NK-92 treated with Interleukin-12 subunit alpha and Interleukin-12 subunit beta, amount 100 ng/mL, for 24 hours (cell line): ENCODE measurements around the gene PDZRN3.

Source experiments
- DNase-seq: peaks from one replicate; lab custom pipeline; 2025; lab: John Stamatoyannopoulos, UW

Gene PDZRN3

DNA sequence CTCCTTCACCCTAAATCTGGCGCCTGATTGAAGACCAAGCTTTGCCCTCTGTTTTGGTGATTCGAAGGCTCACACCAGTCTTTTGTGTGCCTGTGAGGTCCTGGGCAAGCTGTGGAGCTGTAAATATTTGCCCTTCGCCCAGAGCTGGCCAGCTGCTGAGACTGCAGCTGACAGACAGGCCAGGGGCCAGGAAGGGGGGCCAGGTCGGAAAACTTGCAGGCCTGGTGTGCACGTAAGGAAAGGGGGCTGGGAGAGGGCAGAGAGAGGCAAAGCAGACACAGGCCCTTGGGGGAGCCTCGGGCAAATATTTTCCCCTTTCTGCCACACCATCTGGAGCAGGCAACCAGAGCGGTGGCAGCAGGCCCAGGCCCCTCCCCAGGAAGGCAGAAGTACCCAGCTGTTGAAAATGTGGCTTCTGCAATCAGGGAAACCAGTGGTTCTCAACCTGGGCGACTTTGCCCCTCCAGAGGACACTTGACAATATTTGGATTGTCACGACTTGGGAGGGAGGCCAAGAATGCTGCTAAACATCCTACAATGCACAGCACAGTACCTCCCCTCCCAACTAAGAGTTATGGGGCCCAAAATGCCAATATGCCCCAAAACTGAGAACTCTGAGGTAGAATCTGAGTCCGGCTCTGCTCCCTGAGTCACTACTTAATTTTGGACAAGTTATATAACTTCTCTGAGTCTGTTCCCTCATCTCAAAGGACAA is 2.5 kb downstream of the PDZRN3 start:
- DNase-seq = no peak

DNA sequence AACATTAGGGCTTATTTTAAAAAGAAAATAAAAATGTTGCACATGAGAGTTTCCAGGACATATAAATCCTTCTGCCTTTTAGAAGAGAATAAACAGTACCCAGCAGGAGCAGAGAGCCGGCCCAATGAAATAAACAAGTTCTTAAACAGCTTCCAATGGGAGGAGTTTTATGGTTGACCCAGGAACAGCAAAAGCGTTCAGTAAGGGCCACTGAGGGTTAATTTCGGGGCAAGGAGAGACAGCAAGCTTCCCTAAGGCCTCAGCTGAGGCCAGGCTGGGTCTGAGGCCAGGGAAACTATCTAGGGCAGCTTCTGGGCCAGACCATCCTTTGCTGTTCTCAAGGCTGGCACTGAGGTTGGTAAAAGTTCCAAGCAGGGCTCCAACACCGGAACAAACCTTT is 3.4 kb downstream of the PDZRN3 start:
- no peak for DNase-seq

DNA sequence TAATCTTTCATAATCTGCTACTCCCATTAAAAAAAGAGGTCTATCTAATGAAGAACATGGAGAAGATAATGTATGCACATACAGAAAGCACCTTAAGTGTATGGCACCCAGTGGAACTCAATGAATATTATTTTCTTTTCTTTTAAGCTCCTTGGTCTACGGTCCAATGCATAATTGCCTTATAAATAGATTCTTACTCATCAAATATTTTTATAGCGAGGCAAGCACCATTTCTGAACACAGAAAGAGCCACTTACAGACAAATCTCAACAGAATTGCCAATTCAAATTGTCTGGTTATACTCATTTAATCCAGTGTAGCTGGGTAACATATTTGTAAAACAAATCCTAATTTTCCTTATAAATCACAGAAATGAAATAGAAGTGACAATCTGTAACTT is 6.3 kb downstream of the PDZRN3 start:
- no peak for DNase-seq

DNA sequence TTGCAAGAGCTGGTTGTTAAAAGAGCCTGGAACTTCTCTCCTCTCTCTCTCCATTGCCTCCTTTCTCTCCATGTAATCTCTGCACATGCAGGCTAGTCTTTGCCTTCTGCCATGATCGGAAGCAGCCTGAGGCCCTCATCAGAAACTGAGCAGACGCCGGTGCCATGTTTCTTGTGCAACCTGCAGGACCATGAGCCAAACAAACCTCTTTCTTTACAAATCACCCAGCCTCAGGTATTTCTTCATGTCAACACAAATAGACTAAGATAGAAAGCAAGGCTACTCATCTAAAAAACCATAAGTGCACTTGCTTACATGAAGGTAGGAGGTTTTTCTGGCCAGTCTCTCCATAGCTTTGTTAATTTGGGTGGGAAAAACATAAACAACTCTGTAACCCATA is 8.7 kb downstream of the PDZRN3 start:
- no peak for DNase-seq

DNA sequence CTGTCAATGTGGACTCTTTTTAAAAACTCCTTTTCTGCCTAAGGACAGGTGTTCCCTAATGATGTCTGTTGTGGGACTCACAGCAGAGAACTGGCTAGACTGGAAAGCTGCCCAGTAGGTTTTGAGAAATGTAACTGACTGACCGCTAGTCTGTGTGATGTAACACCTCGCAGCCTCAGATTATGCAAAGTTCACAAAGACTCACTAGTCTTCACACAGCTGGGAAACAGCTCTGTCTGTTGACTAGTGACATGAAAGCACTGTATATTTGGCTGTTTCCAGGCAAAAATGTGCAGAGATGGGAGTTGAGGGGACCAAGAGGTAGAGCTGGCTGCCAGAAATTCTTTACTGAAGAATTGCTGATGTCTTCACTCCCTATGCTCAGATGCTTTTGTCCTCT is 10.3 kb downstream of the PDZRN3 start:
- DNase-seq = no peak

DNA sequence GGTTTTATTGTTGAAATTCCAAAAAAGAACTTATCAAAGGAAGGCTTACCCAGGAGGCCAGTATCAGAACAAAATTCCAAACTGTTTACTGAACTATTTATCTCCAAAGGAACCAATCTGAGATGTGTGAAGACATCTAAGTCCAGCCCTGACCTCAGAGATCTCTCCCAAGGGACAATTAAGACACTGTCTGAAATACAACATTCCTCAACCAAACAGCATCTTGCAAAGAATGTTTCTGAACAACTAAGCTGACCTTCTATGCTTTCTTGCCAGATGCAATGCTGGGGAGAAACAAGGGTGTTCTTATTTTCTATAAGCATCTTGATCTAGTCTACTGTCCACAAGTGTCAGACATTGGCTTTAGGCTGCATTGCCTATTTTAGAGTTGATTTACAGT is 13.6 kb downstream of the PDZRN3 start:
- no peak for DNase-seq

DNA sequence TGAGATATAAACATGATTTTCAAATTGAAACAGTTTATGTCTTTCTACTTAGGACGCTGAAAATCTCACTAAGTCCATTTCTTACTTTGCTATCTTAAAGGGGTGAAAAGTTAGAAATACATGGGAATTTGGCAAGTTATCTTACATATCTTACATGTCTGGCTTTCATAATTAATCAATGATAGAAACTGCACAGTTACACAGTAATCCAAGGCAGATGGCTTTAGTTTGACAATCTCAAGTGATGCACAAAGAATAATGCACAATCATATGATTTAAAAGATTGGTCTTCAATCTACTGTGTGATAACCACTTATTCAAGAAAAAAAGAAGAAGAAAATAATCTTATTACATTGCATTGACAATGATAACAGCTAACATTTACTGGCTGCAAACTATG is 14.2 kb downstream of the PDZRN3 start:
- no peak for DNase-seq

DNA sequence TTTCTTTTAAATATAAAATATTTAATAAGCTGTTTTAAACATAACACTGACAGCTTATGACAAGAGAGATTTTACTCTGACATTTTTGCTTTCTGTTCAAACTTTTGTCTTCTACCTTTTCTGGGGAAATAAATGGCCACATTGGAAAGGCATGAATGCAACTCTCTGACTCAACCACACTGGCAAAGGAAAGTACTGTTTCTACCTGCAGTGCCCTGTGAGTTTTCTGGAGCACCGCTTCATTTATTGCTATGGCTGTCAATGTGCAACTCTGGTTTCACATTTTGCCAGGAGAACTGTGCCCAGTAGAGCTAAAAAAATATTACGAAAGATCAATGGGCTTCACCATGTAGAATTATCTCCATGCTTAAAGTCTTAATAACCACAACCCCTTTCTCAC is 15.1 kb downstream of the PDZRN3 start:
- DNase-seq = no peak

DNA sequence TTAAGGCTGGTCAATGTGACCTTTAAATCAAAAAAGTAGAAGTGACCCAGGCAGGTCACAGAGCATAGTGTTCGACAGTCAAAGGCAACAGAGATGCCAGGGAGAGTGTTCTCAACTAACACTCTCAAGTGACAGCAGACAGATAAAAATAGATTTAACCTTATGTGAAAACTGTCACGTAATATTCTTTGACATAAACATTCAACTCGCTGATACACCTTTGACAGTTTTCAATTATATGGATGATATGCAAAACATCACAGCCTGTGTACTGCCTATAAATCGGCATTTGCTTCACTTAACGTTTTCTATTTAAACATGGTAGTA is 15.5 kb downstream of the PDZRN3 start:
- no peak for DNase-seq

DNA sequence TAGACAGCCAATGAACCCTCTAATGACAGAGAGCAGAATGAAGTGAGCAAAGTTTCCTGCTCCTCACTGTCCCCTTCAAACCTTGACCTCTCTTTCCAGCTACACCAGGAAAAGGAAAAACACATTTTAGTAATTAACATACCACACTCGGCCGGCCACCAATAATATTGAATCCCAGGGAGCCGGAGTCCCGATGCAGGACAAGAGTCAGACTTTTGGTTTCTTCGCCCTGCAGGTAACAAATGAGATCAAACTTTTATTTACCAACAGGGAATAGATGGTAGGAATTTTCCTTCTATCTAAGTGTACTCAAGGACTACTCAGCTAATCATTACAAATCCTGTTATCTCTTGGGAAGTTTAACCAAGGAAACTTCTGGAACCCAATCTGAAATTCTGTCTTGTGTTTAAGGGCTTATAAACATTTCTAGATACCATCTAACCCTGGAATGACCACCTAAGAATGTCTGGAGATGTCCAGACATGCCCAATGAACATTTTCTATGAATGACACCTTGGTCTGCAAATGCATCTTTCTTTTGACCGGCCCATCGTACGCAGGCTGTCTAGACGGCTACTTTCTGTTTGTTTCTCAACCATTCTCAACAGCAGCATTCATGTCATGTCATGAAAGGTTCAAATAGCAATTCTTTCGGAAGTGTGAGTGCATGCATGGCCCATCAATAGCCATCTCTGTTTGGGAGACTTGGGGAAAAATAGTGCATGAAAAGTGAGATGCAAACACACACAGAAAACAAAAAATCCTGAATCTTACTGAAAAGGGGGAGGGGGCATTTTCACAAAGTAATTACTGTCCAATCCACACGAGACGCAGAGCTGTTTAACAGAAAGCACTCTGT is 16.1 kb downstream of the PDZRN3 start:
- no peak for DNase-seq

DNA sequence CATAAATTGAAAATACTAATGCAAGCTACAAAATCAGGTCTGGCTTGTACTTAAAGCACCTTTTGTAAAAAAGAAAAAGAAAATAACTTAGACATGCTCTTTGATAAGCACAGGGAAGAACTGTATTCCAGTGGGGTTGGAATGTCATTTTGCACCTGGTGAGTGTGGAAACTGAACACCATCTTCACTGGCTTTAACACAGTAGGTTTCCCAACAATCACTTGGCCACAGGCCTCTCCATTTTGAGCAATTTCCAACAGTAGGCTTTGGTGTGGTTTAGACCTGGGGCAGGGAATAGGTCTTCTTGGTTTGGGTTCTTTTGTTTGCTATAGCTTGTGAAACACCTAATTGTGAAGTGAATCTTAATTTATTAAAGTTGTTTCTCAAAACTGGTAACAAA is 18.9 kb downstream of the PDZRN3 start:
- no peak for DNase-seq

DNA sequence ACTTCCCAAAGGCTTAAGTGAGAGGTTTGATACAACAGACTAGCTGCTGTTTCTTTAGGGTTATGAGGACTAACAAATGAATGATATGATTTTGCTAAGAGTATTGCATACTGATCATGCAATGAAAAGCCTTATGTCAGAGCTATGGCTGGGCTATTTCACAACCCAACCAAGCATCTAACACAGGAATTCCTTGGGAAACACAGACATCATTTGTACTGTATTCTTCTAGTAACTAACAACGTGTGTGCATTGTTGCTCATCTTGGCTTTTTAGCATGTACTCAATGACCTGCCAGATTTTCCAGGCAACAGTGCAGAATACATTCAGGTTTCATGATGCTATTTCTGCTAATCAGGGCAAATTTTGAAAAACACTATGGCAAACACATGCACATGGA is 19.3 kb downstream of the PDZRN3 start:
- no peak for DNase-seq

DNA sequence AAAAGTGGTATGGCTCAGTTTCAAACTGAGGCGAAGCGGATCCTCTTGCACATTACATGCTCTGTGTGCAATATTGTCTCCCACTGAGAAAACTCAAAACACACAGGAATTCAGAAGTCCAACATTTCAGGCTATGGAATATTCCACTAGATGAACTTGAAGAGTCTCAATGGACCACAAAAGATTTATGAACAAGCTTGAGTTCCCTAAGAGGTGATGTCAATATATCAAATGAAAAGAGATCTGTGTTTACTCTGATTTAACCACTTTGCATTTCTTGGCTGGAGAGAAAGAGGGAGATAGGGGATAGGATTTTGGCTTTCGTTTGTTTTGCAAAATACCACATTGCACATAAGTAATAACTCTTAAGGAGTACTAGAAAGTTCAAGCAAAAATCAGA is 20.3 kb downstream of the PDZRN3 start:
- DNase-seq = no peak

DNA sequence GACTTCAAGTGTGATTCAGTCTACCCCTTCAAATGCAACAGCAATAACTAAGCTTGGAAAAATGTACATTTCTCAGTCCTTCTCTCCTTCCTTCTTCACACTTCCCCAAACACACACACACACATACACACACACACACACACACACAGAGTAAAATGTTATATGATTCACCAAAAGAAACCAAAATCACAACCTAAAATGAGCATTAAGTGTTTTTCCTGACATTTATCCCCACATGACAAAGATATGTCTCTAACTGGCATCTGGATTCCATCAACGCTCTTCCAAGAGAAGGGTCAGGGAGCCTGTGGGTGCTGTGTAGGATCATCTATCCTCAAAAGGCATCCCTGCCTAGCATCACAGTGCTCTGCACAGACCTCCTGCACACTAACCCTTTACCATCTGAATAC is 21.0 kb downstream of the PDZRN3 start:
- DNase-seq = no peak

DNA sequence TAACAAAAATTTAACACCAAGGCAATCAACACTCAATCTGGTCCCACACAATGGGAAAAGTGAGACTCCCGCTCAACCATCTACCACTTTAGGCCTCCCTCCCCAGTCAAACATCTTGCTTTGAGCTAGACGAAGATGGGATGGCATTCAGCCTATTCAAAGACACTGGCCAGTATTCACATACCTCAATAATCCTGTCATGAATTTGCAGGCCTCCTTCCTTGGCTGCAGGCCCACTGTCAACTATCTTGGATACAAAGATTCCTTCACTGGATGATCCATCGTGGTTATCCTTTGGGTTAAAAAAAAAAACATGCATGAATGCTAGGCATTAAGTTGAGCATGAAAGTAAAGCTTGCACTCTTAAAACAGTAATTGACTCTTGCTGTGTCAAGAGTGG is 22.6 kb downstream of the PDZRN3 start:
- DNase-seq = no peak

DNA sequence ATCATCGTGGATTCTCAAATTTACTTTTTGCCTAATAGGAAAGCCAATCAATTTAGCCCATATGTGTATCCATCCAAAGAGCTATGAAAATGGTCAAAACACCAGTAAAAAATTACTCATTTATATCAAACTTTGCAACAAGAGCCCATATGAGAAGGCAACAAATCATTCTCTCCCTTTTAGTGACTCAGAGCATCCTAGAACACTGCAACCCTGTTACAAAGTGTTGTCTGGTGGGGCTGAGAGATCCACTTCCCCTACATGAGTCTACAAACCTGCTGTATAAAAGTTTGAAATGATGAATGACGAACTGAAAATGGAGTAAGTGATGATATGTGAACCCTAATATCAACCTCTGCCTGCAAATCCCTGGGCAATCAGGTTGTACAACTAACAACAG is 23.3 kb downstream of the PDZRN3 start:
- no peak for DNase-seq

DNA sequence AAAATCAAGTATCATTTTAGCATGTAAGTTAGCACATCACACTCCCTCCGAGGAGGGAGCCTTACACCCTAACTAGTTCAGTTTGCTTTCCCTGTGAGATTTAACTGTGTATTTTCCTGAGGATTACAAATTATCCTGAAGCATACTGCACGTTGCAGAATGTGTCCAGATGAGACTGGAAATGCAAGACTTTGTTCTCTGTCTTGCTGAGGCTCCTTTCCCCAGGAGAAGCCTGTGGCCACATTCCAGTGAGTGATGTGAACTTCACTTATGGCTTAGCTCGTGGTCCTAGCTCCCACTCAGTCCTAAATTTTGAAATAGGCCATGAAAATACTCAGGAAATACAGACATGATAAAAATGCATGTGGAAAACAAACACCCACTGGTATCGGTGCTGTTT is 23.7 kb downstream of the PDZRN3 start:
- no peak for DNase-seq

DNA sequence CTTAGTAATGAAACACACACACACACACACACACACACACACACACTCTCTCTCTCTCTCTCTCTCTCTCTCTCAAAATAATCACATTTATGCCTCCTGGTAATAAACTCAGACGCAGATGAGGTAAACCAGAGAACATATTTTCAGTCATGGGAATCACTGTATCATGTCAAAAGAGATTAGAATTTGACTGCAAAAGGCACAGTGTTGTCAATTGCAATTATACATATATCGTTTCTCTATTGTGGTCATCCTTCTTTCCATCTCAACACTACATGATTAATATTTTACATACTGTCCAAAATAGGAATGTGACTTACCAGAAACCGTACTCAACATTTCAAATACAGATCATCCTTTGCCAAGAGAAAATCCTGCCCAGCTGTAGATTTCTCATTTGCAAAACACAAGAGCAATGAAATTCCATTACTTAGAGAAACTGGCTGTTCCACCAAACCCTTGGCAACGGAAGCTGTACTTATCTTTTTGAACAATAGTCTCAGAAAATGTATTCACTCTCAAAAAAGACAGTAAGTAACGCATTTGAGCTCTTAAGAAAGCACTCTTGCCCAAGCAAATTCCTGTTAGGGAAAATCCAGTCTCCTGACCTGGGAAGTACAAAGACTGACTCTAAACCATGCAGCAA is 24.3 kb downstream of the PDZRN3 start:
- no peak for DNase-seq

DNA sequence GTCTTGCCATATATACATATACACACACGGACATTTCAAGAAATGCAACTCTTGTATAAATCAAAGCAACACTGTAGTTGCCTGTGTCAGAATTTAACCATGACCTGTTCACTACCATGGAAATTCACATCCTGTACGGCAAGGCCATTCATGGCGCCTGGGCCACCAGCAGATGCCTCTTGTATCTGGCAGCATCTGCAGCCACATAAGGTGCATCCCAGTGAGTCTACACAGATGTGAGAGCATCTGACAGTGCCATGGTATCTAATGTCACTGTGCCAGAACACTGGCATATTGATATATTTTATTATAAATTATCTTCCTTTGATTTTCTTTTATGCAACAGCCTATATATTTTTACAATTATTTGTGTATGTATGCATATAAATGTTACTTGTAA is 25.1 kb downstream of the PDZRN3 start:
- DNase-seq = no peak

DNA sequence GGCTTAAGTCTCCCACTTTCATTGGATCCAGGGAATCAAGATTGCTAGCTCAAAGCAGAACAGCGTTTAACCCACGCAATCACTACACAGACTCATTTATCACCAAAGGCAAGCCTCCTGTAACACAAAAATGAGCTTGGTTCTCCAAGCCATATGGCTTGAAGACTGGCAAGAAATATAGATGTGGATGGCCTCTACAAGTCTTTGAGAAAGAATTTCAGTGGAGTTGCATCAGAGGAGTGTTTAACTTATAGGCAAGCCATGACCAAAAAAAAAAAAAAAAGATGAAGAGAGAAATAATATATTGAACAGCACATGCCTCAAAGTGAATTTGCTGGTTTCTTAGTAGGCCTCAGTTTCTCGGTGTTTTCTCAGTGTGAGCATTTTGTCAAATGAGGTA is 27.3 kb downstream of the PDZRN3 start:
- DNase-seq = no peak

DNA sequence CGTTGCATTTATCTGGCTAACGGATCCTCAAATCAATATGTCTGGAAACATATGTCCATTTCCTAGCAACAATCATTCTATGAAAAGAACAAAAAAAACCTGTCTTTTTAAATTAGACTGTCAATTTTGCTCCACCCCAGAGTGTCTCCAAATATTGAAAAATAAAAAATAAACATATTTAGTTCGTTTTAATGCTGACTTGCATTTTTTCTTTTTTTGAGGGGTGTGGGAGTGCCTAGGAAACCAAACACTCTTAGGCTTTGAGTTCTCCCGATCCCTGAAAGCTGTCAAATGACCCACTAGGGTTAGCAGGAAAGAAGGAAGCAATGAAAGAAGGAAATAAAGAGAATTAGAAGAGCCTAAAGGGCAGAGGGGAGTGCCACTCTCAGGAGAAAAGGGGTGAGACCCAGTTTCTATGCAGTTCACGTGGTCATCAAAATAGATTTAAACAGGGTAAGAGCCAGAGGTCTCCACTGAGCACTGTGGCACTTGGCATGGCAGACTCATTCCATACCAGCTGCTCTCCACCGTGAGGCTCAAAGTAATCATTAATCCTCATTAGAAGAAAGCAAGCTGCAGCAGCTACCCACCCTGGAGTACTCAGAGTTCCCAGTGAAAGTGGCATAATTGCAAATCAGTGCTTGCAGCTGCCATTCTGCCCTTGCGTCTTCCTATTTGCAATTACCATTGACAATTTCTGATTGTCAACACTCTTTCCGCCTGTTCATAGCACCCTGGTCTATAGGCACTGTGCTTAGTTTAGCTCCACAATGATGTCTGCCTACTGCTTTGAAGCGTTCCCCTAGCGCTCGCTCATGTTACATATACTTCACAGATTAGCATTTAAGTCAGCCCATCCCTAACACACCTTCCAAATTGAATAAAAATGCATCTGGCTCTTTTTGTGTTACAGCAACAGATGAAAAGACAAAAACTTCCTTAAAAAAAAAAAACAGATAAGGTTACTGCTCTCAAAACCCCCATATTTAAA is 32.3 kb downstream of the PDZRN3 start:
- DNase-seq = no peak

DNA sequence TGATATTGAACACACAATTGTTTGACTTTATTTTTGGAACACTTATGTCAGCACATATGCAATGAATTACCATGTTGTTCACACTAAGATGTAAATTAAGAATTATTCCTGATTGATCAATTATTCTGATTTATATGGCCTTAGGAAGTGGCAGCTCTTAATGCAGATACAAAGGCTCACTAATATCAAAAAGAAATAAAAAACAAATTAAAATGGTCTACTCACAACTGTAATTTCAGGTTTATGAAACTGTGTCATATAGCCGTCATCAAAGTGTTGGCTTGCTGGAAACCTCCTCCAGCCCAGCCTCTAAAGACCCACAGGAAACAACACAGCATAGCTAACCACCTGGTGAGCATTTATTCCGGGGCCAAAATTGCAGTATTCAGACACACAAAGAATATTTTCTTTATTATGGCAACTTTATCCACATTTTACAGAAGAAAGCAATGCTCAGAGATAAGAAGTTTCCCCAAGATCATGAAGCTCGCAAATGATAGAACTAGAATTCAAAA is 33.4 kb downstream of the PDZRN3 start:
- no peak for DNase-seq
